Endothelial cell of umbilical vein (primary cell): ENCODE measurements around the gene PPP1R7. TPM values are rescaled to one million over a fixed set of nuclear protein-coding genes. Genes with fewer than 3 reads are reported as not detected.

Experiments used
- BruUV-seq: library from RNA; stranded (reverse); fragments of 400-500 nt; replicated peaks from 2 replicates; lab custom pipeline; 2021; lab: Mats Ljungman, UMichigan
- CTCF ChIA-PET: fragments of 300-600, 350-600 bp; sonication (Branson Sonifier 250); formaldehyde crosslinking; loops from one replicate; lab custom pipeline; 2021; ENCODE audit warnings: antibody characterized with exemption, inconsistent platforms; lab: Charles Lee
- POLR2A ChIA-PET: fragments of 300-600, 350-600 bp; sonication (Branson Sonifier 250); formaldehyde crosslinking; loops from one replicate; lab custom pipeline; 2021; ENCODE audit warnings: antibody characterized with exemption, inconsistent platforms; lab: Charles Lee
- DNase-seq: peaks from one replicate; pipeline ENCODE4 v3.0.0-alpha.2; 2011; ENCODE audit warnings: low read depth, low spot score
- FAIRE-seq: peaks from 2 replicates; lab custom pipeline; 2011; peaks lifted over from hg19 to GRCh38; lab: Jason Lieb, UNC
- H2AFZ ChIP-seq: 2 replicates; pipeline ENCODE4 v1.6.0; 2012; ENCODE audit warnings: low read depth, low read length, control low read depth, inconsistent platforms
- H3K27ac ChIP-seq: 2 replicates; pipeline ENCODE4 v1.5.1; 2011; ENCODE audit warnings: low read depth, mild to moderate bottlenecking, control low read depth, low read length, moderate library complexity; ENCODE audit not compliant: insufficient read depth
- H3K27me3 ChIP-seq, 2 experiments: 2 replicates each; pipeline versions ENCODE4 v1.6.0 to v1.6.1; 2011; ENCODE audit warnings: low read length in 2 of 2, mixed read lengths in 1 of 2; ENCODE audit not compliant: control insufficient read depth in 2 of 2, insufficient read depth in 2 of 2
- H3K36me3 ChIP-seq, 2 experiments: 2 replicates in 1 of 2; 3 replicates in 1 of 2; pipeline ENCODE4 v1.5.1; 2011; ENCODE audit warnings: low read length in 2 of 2, mild to moderate bottlenecking in 1 of 2, moderate library complexity in 1 of 2; ENCODE audit not compliant: control insufficient read depth in 2 of 2, insufficient read depth in 2 of 2; ENCODE audit errors: extremely low read depth in 1 of 2
- H3K4me1 ChIP-seq: 3 replicates; pipeline ENCODE4 v1.5.1; 2011; ENCODE audit warnings: mild to moderate bottlenecking, low read length; ENCODE audit not compliant: control insufficient read depth, insufficient read depth; ENCODE audit errors: extremely low read depth
- H3K4me2 ChIP-seq: 2 replicates; pipeline ENCODE4 v1.6.1; 2011; ENCODE audit warnings: low read length, control low read depth, mixed read lengths; ENCODE audit not compliant: insufficient read depth
- H3K4me3 ChIP-seq, 3 experiments: fragments of 200-600 bp in 1 of 3; sonication (generic), shearing (Covaris generic) in 1 of 3; replicated peaks in 1 of 3; 2 replicates each; pipeline ENCODE4 v1.5.1; 2011 to 2016; ENCODE audit warnings: control low read depth in 3 of 3, low read length in 3 of 3, mild to moderate bottlenecking in 2 of 3, inconsistent platforms in 1 of 3, low read depth in 1 of 3, moderate library complexity in 1 of 3; ENCODE audit not compliant: insufficient read depth in 1 of 3
- H3K79me2 ChIP-seq: 2 replicates; pipeline ENCODE4 v1.6.0; 2012; ENCODE audit warnings: low read length, inconsistent platforms; ENCODE audit not compliant: control insufficient read depth, insufficient read depth
- H3K9ac ChIP-seq: replicated peaks from 2 replicates; pipeline ENCODE3; 2011; ENCODE audit warnings: low read length, control low read depth; ENCODE audit not compliant: insufficient read depth; ENCODE audit errors: extremely low read depth
- H3K9me1 ChIP-seq: replicated peaks from 3 replicates; pipeline ENCODE4 v1.6.0; 2011; ENCODE audit warnings: mild to moderate bottlenecking, low read length; ENCODE audit not compliant: control insufficient read depth, insufficient read depth; ENCODE audit errors: extremely low read depth
- H3K9me3 ChIP-seq: replicated peaks from 2 replicates; pipeline ENCODE4 v1.5.1; 2012; ENCODE audit warnings: low read length, inconsistent platforms; ENCODE audit not compliant: control insufficient read depth, insufficient read depth
- H4K20me1 ChIP-seq: replicated peaks from 2 replicates; pipeline ENCODE3; 2011; ENCODE audit warnings: mild to moderate bottlenecking, low read length; ENCODE audit not compliant: control insufficient read depth, insufficient read depth; ENCODE audit errors: extremely low read depth
- CTCF ChIP-seq, 2 donors: IDR thresholded peaks; 1 replicate in 1 of 2; 2 replicates in 1 of 2; pipeline ENCODE4 v1.5.1; 2011; ENCODE audit warnings: low read length in 2 of 2, mild to moderate bottlenecking in 2 of 2, moderate library complexity in 2 of 2, control low read depth in 1 of 2, inconsistent platforms in 1 of 2, low read depth in 1 of 2; ENCODE audit not compliant: insufficient read depth in 1 of 2; ENCODE audit errors: extremely low read depth in 1 of 2
- EZH2 ChIP-seq: IDR thresholded peaks from 2 replicates; pipeline ENCODE4 v1.6.1; 2012; ENCODE audit warnings: borderline replicate concordance, low read depth, mild to moderate bottlenecking, moderate library complexity, low read length, inconsistent platforms; ENCODE audit not compliant: severe bottlenecking
- FOS ChIP-seq: IDR thresholded peaks from 2 replicates; pipeline ENCODE4 v1.6.1; 2011; ENCODE audit warnings: mild to moderate bottlenecking, low read length, moderate library complexity, borderline replicate concordance; ENCODE audit not compliant: insufficient read depth
- GATA2 ChIP-seq: IDR thresholded peaks from 2 replicates; pipeline ENCODE4 v1.7.0; 2011; ENCODE audit warnings: low read depth, mild to moderate bottlenecking, moderate library complexity, mixed read lengths, low read length; ENCODE audit not compliant: insufficient read length, insufficient read depth
- JUN ChIP-seq: IDR thresholded peaks from 2 replicates; pipeline ENCODE4 v1.6.1; 2011; ENCODE audit warnings: borderline replicate concordance, low read depth; ENCODE audit not compliant: insufficient read length, insufficient read depth
- MAX ChIP-seq: IDR thresholded peaks from 2 replicates; pipeline ENCODE4 v1.6.1; 2011; ENCODE audit not compliant: insufficient read depth, insufficient read length
- MYC ChIP-seq: IDR thresholded peaks from one replicate; pipeline ENCODE4 v1.6.1; 2011; ENCODE audit warnings: mild to moderate bottlenecking, low read depth, low read length
- POLR2A ChIP-seq: IDR thresholded peaks from 2 replicates; pipeline ENCODE4 v1.6.1; 2012; ENCODE audit warnings: low read depth, mild to moderate bottlenecking, control low read depth, low read length
- POLR2AphosphoS5 ChIP-seq: IDR thresholded peaks from 2 replicates; pipeline ENCODE4 v1.6.1; 2012; ENCODE audit warnings: low read depth, mild to moderate bottlenecking, control low read depth, low read length, moderate library complexity; ENCODE audit not compliant: insufficient read depth
- dilution Hi-C: fragments of 300-500 bp; cut with MboI; formaldehyde crosslinking; loops from one replicate; pipeline ENCODE4 v1.15.0; 2019; ENCODE audit warnings: low sequenced_read_pairs; ENCODE audit not compliant: extremely low pct_ligation_motif_present
- intact Hi-C: fragments of 100-400 bp; cut with micrococcal nuclease; formaldehyde crosslinking; loops from one replicate; pipeline ENCODE4 v1.10.0; 2022
- polyA plus RNA-seq, 4 experiments: library from polyadenylated mRNA; depleted of rRNA in 3 of 4; stranded (reverse) in 3 of 4; unstranded in 1 of 4; fragments of >200 nt; gene quantifications; 2 replicates each; pipeline versions ENCODE4 v1.2.1 to v1.2.3, GENCODE V29; 2011 to 2012; ENCODE audit warnings: missing spikeins in 1 of 4
- total RNA-seq: library from RNA; stranded (reverse); gene quantifications from 2 replicates; pipeline ENCODE4 v1.2.3, GENCODE V29; 2021

The PPP1R7 gene
- total and polyA plus RNA-seq, 2 donors (not counting 3 experiments of a cell fraction or from before 2014, with no cell fraction given) = 30.3 to 60.8 TPM

GRCh38 chr2:241110607-241111439, 39.4 kb upstream of the PPP1R7 start:
- no peaks in the 10 kb centered on the region for H3K36me3 ChIP-seq
- no peak for FAIRE-seq
- TF ChIP-seq FOS = no peak
- TF ChIP-seq EZH2 = no peak
- POLR2A ChIA-PET = no interaction called here
- no peaks in the 10 kb centered on the region for H4K20me1 ChIP-seq
- no peak overlapping the region for H3K4me2 ChIP-seq
- dilution Hi-C loops = no loop called here
- H2AFZ ChIP-seq = no peak overlapping the region
- intact Hi-C loops = no loop called here
- no peaks in the 10 kb centered on the region for H3K27me3 ChIP-seq
- CTCF ChIA-PET = interaction anchor here (1.4 kb wide), 1 partner anchor 11 kb away, joined by 3 read pairs; no protein-coding TSS in a partner anchor
- no peak overlapping the region for H3K9ac ChIP-seq
- BruUV-seq = no TSS peak
- no peaks in the 10 kb centered on the region for H3K9me1 ChIP-seq
- no peaks in the 10 kb centered on the region for H3K79me2 ChIP-seq
- no peak overlapping the region for H3K4me3 ChIP-seq
- no peaks in the 10 kb centered on the region for H3K4me1 ChIP-seq
- no peak overlapping the region for H3K27ac ChIP-seq
- no peaks in the 10 kb centered on the region for H3K9me3 ChIP-seq
- no peak for DNase-seq

- Histone ChIP-seq H3K36me3 (no peaks in the 10 kb centered on the region), H3K4me1 (no peaks in the 10 kb centered on the region), H3K9me1 (no peaks in the 10 kb centered on the region), H3K27me3 (no peaks in the 10 kb centered on the region), H4K20me1 (no peaks in the 10 kb centered on the region), H3K4me3 (no peak overlapping the region), H3K4me2 (no peak overlapping the region), H3K27ac (no peak overlapping the region), H3K9ac (no peak overlapping the region), H2AFZ (no peak overlapping the region), H3K79me2 (no peaks in the 10 kb centered on the region), H3K9me3 (no peaks in the 10 kb centered on the region)
- POLR2A ChIA-PET = no interaction called here
- BruUV-seq = no TSS peak
- dilution Hi-C loops = no loop called here
- intact Hi-C loops = no loop called here
- FAIRE-seq (no peak), DNase-seq (no peak)
- CTCF ChIA-PET = no interaction called here
- TF ChIP-seq POLR2AphosphoS5 (no peak), MYC (no peak), EZH2 (no peak), POLR2A (no peak), JUN (no peak), FOS (no peak), MAX (no peak), GATA2 (no peak), CTCF (IDR thresholded peaks at IDR 0.05; ENCODE audit: extremely low read depth in 1 of 2, insufficient read depth in 1 of 2, low read depth in 1 of 2, low read length in 2 of 2) (no peak)
Measured at GRCh38 chr2:241111440-241111805, 38.8 kb upstream of the PPP1R7 start.
